Large intestine (tissue), 3 donors: Measurements from ENCODE around the gene EIF5AL1. TPM values are rescaled to one million over a fixed set of nuclear protein-coding genes. Genes with fewer than 3 reads are reported as not detected.

Source experiments
- DNase-seq, 2 donors: peaks; one replicate each; pipeline versions ENCODE4 v3.0.0 to v3.0.0-alpha.2; 2013
- H3K27ac ChIP-seq: one replicate; pipeline ENCODE4 v1.5.1; 2013; ENCODE audit warnings: low read length
- H3K27me3 ChIP-seq: 2 replicates; pipeline ENCODE4 v1.6.1; 2013; ENCODE audit warnings: low read length; ENCODE audit not compliant: control insufficient read depth, insufficient read depth
- H3K36me3 ChIP-seq: 2 replicates; pipeline ENCODE4 v1.6.1; 2013; ENCODE audit warnings: low read length; ENCODE audit not compliant: control insufficient read depth, insufficient read depth
- H3K4me1 ChIP-seq: one replicate; pipeline ENCODE4 v1.6.1; 2013; ENCODE audit warnings: low read length; ENCODE audit not compliant: control insufficient read depth, insufficient read depth
- H3K4me3 ChIP-seq: one replicate; pipeline ENCODE4 v1.5.1; 2013; ENCODE audit warnings: low read length
- H3K9me3 ChIP-seq: one replicate; pipeline ENCODE4 v1.6.1; 2013; ENCODE audit warnings: mild to moderate bottlenecking, low read depth, low read length, moderate library complexity; ENCODE audit not compliant: control insufficient read depth
- WGBS: methylation state at CpG from one replicate; pipeline ENCODE4 v1.1.5; 2013; ENCODE audit warnings: low lambda C conversion rate; ENCODE audit not compliant: insufficient coverage; 5-methylcytosine and 5-hydroxymethylcytosine counted together
- polyA plus RNA-seq: library from polyadenylated mRNA; unstranded; fragments of 120-200 nt; gene quantifications from one replicate; pipeline ENCODE4 v1.2.1, GENCODE V29; 2013

Gene EIF5AL1
- polyA plus RNA-seq, 1 donor = 0.39 TPM

DNA sequence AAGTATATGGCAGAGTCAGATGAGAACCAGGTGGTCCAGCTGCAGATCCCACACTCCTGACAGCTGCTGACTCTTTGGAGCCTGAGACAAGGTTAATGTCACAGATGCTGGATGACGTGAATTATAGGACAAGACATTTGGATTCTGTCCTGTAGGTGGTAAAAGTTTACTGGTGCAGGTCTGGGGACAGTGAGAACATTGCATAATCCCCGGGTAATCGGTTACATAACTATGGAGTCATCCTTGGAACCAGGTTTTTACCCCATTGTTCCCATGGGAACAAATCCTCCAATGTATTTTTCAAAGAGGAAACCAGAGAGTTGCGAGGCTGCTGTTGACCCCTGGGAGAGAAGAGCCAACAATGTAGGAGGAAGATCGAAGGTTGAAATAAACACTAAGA lies 39.4 kb upstream of the EIF5AL1 start:
- no peaks in the 10 kb centered on the region for H3K9me3 ChIP-seq
- H3K27ac ChIP-seq = no peak overlapping the region
- no CpG with 5 or more reads among the region's 5 CpGs for WGBS
- H3K27me3 ChIP-seq = no peaks in the 10 kb centered on the region
- H3K36me3 ChIP-seq = no peaks in the 10 kb centered on the region
- DNase-seq = peak in 1 of 2 donors; percentile 17
- H3K4me3 ChIP-seq = no peak overlapping the region
- no peaks in the 10 kb centered on the region for H3K4me1 ChIP-seq

DNA sequence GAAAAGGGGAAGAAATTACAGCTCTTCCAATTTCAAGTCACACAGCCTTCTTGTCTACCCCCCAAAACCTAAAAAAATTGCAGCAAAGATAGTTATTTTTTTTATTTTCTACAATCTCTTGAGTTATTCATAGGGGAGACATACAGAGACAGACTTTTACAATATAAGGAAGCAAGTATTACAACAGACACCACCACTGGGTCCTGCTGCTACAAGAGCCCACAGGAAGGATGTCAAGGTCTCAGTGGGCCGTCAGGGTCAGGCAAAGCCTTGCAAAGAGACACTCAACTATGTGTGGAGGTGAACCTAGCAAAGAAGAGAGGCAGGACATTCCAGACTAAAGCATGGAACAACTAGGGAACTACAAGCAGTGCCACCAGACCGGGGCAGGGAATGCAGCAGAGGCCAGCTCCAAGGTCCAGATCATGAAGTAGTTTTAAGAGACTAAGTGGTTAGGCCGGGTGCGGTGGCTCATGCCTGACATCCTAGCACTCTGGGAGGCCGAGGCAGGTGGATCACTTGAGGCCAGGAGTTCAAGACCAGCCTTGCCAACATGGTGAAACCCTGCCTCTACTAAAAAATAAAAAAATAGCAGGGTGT lies 38.7 kb upstream of the EIF5AL1 start:
- DNase-seq = no peak
- no peaks in the 10 kb centered on the region for H3K27me3 ChIP-seq
- H3K4me1 ChIP-seq = no peaks in the 10 kb centered on the region
- H3K4me3 ChIP-seq = no peak overlapping the region
- no peaks in the 10 kb centered on the region for H3K36me3 ChIP-seq
- H3K27ac ChIP-seq = no peak overlapping the region
- no peaks in the 10 kb centered on the region for H3K9me3 ChIP-seq
- WGBS = no CpG with 5 or more reads among the region's 5 CpGs

DNA sequence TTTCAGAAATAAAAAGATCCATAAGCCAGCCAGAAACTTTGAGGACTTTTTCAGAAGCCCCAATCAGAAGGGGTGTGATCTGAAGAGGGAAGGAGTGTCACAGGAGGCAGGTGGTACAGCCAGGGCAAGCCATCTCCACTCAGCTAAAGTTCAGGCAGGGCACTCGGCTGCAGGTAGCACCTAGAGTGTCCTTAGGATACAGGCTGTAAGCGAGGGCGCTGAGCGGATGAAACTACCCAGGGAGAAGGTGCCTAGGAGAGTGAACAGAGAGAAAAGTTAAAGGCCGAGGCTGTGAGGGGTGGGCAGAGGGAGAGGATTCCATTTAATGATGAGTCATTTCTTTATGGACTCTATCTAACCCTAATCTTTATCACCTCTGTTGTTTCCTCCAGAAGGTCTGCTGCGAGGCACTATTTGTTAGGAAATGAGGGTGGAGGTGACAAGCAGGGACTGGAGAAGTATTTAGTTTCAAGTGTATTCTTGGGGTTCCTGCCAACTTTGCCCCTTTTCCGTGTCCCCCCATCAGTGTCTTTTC lies 37.1 kb upstream of the EIF5AL1 start:
- Histone ChIP-seq H3K27me3 (no peaks in the 10 kb centered on the region), H3K9me3 (no peaks in the 10 kb centered on the region), H3K27ac (no peak overlapping the region), H3K4me3 (no peak overlapping the region), H3K4me1 (no peaks in the 10 kb centered on the region), H3K36me3 (no peaks in the 10 kb centered on the region)
- WGBS = 85% methylated on average over 4 of the region's 7 CpGs
- DNase-seq = no peak

DNA sequence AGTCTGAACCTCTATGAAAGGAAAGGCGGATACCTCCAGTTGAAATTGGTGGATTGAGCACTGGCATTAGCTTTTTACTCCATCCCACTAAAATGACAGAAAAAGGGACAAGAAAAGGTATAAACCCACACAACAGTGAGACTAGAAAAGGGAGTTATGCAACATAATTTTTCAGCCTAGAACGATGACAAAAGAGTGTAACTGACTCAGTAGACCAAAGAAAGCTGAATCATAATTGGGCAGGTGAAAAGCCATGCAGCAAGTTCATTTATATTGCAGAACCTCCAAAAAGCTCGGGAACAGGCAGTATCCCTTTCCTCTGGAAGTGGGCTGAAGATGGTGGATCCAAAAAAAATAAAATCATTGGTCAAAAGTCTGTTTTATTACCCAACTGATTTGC lies 36.5 kb upstream of the EIF5AL1 start:
- no peaks in the 10 kb centered on the region for H3K27me3 ChIP-seq
- H3K4me3 ChIP-seq = no peak overlapping the region
- no peaks in the 10 kb centered on the region for H3K36me3 ChIP-seq
- H3K27ac ChIP-seq = no peak overlapping the region
- 67% methylated on average over 1 of the region's 3 CpGs for WGBS
- no peaks in the 10 kb centered on the region for H3K4me1 ChIP-seq
- H3K9me3 ChIP-seq = no peaks in the 10 kb centered on the region
- DNase-seq = no peak

DNA sequence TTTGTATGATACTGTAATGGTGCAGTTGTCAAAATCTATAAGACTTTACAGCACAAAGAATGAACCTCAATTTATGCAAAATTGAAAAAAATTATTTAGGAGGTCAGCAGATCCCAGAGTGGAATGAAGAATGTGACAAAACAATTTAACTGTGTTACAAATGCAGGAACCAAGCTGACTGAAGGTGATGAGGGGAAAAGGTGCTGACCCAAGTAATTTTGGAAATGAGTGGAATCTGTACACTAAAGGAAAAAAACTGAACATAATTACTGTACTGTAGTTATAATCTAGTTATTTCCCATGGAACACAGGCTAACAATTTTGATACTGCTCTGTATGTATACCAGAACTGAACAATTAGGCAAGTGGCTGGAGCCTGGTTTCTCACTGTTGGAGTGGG lies 35.7 kb upstream of the EIF5AL1 start:
- H3K4me3 ChIP-seq = no peak overlapping the region
- H3K4me1 ChIP-seq = no peaks in the 10 kb centered on the region
- H3K9me3 ChIP-seq = no peaks in the 10 kb centered on the region
- H3K27me3 ChIP-seq = no peaks in the 10 kb centered on the region
- DNase-seq = no peak
- no peak overlapping the region for H3K27ac ChIP-seq
- H3K36me3 ChIP-seq = no peaks in the 10 kb centered on the region

DNA sequence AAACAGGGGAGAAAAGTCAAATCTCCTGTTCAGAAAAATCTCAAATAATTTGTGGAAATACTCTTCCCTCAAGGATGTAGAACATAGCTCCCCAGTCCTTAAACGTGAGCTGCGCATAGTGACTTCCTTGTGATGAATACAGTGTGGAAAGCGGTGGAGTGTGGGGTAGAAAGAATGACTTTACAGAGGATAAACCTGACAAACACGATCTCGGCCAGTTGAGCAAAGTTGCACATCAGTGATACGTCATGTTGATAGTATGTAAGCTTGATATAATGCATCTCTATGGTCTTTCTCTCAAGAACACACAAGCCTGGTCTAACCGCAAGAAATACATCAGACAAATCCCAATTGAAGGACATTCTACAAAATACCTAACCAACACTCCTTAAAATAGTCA lies 34.9 kb upstream of the EIF5AL1 start:
- WGBS = 93% methylated on average over 3 of the region's 7 CpGs
- Histone ChIP-seq H3K27ac (no peak overlapping the region), H3K4me3 (no peak overlapping the region), H3K4me1 (no peaks in the 10 kb centered on the region), H3K36me3 (no peaks in the 10 kb centered on the region), H3K27me3 (no peaks in the 10 kb centered on the region), H3K9me3 (no peaks in the 10 kb centered on the region)
- no peak for DNase-seq

DNA sequence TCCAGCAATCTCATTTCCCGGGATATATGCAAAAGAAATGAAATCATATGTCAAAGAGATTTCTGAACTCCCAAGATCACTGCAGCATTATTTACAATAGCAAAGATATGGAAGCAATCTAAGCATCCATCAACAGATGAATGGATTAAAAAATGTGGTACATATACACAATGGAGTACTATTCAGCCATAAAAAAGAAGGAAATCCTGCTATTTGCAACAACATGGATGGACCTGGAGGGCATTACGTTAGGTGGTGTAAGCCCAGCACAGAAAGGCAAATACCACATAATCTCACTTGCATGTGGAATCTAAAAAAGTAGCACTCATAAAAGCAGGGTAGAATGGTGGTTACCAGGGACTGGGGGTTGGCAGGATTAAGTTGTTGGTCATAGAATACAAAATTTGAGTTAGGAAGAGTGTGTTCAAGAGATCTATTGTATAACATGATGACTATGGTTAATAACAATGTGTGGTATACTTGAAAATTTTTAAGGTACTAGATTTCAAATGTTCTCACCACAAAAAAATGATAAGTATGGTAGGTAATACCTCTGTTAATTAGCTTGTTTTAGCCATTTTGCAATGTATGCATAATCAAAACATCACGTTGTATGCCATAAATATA lies 32.9 kb upstream of the EIF5AL1 start:
- H3K9me3 ChIP-seq = no peaks in the 10 kb centered on the region
- H3K36me3 ChIP-seq = no peaks in the 10 kb centered on the region
- no peaks in the 10 kb centered on the region for H3K4me1 ChIP-seq
- DNase-seq = no peak
- no peaks in the 10 kb centered on the region for H3K27me3 ChIP-seq
- H3K27ac ChIP-seq = no peak overlapping the region
- H3K4me3 ChIP-seq = no peak overlapping the region
- 81% methylated on average over 2 of the region's 3 CpGs for WGBS

DNA sequence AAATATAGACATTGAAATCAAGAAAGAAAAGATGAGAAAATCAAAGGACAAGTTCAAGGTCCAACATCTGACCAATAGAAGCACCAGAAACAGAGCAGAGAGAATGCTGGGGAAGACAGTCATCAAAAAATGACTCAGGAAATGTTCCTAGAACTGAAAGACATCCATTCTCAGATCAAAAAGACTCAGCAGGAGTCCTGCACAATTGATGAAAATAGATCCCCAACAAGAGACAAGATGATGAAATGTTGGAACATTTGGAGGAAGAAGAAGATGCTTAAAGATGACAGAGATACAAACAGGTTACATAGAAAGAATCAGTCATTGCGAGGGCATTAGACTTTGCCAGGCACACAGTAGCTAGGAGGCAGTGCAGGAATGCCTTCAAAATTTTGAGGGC lies 30.0 kb upstream of the EIF5AL1 start:
- Histone ChIP-seq H3K27me3 (no peaks in the 10 kb centered on the region), H3K36me3 (no peaks in the 10 kb centered on the region), H3K27ac (no peak overlapping the region), H3K4me3 (no peak overlapping the region), H3K9me3 (no peaks in the 10 kb centered on the region), H3K4me1 (no peaks in the 10 kb centered on the region)
- no CpG with 5 or more reads among the region's 1 CpG for WGBS
- no peak for DNase-seq

DNA sequence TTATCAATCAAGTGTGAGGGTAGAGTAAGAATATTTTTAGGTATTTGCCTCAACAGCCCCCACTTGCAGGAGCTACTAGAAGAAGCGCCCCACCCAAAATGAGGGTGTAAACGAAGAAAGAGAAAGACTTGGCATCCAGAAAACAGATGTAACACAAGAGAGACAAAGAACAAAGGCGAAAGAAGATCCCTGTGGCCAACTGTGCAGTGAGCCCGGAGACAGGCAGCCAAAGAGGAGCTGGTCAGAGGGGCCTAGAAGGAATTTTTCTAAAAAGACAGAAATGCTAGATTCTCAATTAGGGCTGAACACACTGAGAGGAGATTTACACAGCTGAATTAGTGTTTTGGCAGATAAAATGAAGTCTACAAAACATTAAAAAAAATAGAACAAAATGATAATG lies 29.6 kb upstream of the EIF5AL1 start:
- no peaks in the 10 kb centered on the region for H3K27me3 ChIP-seq
- H3K9me3 ChIP-seq = no peaks in the 10 kb centered on the region
- no peak overlapping the region for H3K4me3 ChIP-seq
- DNase-seq = no peak
- H3K36me3 ChIP-seq = no peaks in the 10 kb centered on the region
- 74% methylated on average over 3 of the region's 4 CpGs for WGBS
- H3K27ac ChIP-seq = no peak overlapping the region
- no peaks in the 10 kb centered on the region for H3K4me1 ChIP-seq

DNA sequence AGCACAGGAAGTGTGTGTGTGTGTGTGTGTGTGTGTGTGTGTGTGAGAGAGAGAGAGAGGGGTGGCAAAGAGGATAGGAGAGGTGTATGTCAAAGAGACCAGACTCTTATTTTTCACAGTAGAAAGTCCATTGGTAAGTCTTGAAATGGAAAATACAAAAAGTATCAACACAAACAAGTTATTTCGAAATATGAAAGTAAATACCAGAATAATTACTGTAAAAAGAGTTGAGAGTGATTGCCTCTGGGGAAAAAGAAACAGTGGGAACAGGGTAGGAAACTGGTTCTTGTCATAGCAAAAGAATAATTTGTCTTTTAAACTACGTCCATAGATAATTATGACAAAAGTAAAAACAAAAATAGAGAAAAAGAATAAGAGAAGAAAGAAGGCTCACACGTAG lies 29.0 kb upstream of the EIF5AL1 start:
- 100% methylated on average over 2 of the region's 3 CpGs for WGBS
- no peaks in the 10 kb centered on the region for H3K4me1 ChIP-seq

DNA sequence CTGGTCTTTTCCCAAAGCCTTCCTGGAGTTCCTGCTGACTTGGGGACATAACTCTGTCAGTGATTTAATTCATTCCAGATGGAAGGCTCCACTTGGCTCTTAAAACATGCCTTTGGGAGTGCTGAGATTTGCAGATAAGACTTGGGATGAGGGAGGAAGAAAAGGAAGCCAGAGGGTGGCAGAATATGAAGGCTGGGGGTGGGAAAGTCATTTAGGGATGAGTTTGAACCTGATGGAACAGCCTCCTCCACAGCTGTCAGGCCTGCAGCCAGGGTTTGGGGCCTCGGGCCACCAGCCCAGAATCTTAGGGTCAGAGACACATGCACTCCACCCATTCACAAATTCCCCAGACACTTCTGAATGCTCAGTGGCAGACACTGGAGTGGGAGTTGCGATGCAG lies 28.4 kb upstream of the EIF5AL1 start:
- H3K9me3 ChIP-seq = no peaks in the 10 kb centered on the region
- H3K27me3 ChIP-seq = no peaks in the 10 kb centered on the region
- DNase-seq = no peak
- H3K4me3 ChIP-seq = no peak overlapping the region
- no CpG with 5 or more reads among the region's 2 CpGs for WGBS
- H3K4me1 ChIP-seq = no peaks in the 10 kb centered on the region
- H3K27ac ChIP-seq = no peak overlapping the region
- no peaks in the 10 kb centered on the region for H3K36me3 ChIP-seq

More for the DNA sequence above, 29.0 kb upstream of the EIF5AL1 start:
- Histone ChIP-seq H3K4me3 (no peak overlapping the region), H3K27ac (no peak overlapping the region), H3K27me3 (no peaks in the 10 kb centered on the region), H3K9me3 (no peaks in the 10 kb centered on the region), H3K36me3 (no peaks in the 10 kb centered on the region)
- DNase-seq = no peak
